HG03139 (cell line): ENCODE data around the gene ACAA1.

Source experiments
- ATAC-seq: cut with Tn5 transposase; IDR thresholded peaks from one replicate; pipeline ENCODE4 v1.9.1; 2021; ENCODE audit not compliant: unreplicated experiment

Gene ACAA1

DNA sequence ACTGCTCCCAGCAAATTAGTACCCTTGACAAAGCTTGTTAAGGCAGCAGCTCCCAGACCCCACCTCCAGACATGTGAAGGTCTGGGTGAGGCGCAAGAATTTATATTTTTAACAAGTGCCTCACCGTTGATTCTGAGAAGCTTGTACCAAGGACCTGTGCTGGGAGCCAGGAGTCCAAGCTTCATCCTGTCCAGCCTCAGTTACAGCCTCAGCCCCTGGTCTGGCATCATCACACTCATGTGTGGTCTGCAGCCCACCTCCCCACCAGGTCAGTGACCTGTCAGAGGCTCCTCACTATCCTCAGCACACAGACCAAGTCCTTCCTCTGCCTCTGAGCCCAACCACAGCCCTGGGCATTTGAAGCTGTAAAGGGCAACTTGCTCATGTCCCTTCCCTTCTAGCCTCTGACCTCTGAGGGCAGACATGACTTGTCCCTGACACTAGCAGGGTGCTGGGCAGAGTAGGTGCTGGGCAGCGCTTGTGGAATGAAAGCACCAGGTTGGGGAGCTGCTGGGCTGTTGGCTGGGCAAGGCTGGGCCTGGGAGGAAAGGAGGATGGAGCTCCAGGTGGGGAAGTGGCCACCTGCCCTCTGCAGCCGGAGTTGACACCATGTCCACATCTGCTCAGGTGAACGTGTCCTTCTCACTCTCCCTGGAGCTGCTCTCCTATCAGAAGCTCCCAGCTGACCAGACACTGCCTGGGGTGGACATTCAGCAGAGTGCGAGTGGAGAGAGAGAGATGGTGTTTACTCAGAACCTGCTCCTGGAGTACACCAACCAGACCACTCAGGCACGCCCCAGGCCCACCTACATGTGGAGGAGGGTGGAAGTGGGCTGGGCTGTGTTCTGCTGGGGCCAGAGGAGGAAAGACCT, 16.9 kb downstream of the ACAA1 start:
- ATAC-seq: no peak

DNA sequence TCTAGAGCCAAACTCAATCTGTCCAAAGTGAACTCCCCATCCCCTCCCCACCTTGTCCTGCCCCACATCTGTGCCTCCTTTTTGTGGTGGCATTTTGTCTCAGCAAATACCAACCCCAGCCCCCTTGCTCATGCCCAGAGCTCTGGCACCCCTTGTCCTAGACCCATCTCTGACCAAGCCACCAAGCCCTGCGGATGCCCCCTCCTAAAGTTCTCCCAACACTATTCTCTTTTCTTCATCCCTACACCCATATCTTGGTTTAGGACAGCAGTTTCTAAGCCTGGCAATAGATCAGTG, 17.7 kb downstream of the ACAA1 start:
- no peak for ATAC-seq

DNA sequence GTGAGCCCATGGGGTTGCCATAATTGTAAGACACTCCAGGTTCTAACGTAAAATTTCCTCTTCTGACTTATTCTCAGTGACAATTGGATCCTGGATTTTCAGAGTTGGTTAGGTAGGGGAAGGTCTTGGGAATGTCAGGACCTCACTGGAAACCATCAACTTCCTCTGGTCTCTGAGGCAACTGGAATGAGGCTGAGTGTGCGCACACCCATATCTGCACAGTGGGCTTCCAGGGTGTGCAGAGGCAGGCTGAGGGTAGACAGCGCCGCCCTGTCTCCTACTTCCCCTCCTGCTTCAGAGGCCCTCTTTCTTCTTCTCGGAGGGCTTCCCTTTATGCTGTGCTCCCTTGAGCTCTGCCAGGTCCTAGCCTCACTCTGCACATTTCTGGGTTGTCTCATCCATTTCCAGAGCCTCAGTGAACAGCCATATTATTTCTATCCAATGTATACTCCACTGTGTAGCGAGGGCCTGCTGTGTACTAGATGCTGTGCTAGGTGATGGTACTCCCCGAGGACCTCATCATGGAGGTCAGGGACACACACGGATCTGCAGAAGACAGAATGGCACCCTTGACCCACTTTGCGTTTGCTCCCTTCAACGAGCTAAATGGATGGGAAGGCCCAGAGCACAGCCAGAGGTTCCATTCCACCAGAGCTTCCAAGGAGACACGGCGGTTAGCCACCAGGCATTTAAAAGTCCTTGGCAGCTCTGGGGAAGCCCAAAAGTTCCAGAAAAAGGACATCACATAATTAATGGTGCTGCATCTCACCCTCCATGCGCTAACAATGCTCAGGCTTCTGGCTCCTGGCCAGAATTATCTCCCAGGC, 18.3 kb downstream of the ACAA1 start:
- no peak for ATAC-seq

DNA sequence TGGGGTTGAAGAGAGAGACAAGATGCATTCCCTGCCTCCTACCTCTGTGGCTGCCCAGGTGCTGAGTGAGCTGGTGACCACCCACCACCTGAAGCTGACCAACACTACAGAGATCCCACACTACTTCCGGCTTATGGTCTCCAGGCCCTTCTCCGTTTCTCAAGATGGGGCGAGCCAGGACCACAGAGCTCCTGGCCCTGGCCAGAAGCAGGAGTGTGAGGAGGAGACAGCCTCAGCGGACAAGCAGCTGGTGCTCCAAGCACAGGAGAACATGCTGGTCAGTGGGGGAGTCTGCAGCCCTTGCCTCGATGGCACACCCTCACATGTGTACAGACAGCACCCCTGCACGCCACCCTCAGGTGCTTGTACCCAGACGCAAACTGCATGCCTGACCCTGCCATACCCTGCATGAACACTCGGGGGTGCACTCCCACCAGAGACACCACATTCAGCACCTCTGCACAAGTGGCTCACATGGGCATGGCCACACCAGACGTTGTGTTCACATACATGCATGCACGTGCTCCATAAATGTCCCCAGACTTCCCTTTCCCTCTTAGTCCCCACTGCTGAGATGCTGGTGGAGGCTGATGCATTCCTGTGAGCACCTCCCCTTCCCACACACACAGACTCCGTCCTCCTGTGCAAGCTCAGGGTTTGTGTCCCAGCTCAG, 19.0 kb downstream of the ACAA1 start:
- peak; percentile 53 for ATAC-seq

DNA sequence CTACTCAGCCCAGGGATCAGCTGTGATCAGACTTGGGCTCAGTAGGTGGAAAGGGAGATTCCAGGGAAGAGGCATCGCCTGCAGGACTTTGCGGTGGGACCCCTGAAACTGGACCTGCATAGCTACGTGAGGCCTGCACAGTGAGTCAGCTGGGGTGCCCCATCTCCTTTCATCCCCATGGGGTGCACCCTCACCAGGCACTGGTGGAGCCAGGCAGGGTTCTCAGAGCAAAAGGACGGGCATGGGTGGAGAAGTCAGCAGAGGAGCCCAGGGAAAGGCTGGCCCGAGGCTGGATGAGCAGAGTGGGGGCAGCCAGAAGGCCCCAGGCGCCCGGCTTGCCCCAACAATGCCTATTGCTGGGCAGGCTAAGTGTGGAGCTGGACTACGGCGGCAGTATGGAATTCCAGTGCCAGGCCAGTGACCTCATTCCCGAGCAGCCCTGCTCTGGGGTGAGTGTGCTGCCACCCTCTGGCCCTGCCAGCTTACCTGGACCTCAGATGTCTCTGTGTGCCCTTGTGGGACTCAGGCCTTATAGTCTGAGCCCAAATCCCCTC, 19.7 kb downstream of the ACAA1 start:
- no peak for ATAC-seq

DNA sequence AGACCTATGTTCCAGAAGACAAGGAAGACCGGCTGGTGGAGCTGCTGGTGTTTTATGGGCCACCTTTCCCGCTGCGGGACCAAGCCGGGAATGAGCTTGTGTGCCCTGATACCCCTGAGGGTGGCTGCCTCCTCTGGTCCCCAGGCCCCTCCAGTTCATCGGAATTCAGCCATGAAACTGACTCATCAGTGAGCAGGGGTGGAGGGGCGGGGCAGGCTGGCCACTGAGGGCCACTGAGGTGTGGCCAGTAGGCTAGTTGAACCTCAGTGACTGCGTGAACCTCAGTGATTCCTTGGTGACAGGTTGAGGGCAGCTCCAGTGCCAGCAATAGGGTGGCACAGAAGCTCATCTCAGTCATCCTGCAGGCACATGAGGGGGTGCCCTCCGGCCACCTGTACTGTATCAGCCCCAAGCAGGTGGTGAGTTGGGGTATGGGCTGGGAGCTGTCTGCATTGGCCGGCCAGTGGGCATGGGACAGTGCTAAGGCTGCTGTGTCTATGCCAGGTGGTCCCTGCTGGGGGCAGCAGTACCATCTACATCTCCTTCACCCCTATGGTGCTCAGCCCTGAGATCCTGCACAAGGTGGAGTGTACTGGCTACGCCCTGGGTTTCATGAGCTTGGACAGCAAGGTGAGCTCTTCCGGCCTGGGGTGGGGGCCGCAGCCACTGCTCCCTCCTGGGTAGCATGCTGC, 20.3 kb downstream of the ACAA1 start:
- no peak for ATAC-seq

DNA sequence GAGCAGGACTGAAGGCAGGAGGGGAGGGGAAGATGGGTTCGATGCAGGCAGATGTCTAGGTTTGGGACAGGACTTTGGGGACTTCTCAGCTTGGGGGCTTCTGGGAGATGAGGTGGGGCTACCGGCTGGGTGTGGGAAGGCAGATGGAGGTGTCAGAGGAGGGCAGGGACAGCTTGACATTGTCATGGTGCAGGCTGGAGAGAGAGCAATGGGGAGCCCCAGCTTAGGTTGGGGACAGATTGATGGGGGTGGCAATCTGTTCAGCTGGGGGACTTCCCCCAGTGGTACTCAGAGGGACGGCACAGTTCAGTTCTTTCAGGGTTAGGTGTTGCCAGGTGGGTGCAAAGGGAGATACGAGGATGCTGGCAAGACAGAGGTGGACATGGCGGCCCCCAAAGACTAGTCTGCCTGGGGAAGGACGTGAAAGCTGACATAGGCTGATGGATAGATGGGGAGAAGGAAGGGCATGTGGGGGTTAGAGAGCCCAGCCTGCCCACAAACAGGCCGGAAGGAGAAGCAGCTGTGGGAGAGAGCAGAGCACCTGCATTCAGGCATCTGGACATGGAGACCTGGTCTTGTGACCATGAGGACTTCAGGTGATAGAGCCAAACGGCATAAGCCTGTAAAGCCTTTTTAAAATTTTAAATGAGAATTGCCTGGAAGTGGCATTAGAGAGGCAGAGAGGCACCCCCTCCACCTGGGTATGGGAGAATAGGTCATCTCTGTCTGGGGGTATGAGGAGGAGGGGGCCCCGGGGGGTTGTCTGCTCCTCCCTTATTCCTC, 21.1 kb downstream of the ACAA1 start:
- no peak for ATAC-seq

DNA sequence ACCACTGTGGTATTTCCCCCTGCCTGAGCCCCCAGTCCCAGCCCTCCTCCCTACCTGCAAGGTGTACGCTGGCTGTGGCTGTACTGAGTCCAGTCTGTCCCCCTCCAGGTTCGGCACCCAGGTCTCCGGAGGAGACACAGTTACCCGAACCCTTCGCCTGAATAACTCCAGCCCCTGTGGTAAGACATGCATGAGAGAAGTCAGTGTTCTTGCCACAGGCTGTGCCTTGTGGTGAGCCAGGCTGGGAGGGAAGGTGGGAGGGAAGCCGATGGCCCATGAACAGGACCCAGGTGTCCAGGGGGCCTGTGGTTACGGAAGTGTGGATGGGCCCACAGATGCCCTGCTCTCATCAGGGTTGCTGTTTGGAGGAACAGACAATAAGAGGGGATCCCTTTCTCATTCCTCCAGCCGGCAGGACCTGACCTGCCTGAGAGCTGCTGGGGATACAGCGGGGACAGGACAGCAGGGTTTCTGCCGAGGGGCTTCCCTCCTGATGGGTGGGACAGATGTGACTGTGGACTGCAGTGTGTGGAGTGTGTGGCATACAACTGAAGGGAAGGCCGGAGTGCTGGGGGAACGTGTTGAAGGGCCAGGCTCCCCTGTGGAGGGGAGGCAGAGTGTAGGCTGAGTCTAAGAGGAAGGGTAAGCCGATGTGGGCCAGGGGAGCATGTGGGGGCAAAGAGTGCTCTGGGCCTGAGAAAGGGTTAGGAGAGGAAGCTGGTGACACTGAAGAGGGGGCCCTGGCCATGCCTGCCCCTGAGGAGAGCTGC, 21.9 kb downstream of the ACAA1 start:
- no peak for ATAC-seq

DNA sequence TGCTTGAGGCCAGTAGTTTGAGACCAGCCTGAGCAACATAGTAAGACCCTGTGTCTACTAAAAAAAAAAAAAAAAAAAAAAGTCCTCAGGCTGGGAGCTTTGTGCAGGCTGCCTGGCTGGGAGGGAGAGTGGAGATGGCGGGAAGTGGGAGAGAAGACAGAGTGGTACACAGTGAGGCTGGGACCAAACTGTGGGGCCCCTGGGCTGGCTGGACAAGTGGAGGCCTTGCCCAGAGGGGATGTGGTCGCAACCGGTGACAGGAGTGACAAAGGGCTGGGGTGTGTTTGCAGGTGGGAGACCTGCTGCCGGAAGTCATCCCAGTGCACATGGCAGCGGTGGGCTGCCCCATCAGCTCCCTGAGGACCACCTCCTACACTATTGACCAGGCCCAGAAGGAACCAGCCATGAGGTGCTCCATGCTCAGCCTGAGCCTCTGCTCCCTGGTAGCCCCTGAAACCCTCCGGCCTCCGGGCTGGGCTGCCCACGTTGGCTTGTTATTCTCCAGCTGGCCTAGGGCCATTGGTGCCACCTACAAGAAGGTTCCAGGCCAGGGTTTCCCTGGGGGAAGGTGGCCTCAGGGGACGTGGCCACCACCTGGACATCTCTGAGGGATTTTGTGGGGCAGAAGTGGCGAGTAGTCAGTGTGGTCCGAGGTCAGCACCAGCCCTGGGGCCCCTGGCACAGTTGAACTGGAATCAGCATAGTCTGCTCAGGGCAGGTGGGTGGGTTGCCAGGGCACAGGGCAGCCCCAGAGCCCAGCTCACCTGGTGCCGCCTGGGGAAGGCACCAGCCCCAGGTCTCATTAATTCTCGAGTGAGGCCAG, 22.7 kb downstream of the ACAA1 start:
- no peak for ATAC-seq

DNA sequence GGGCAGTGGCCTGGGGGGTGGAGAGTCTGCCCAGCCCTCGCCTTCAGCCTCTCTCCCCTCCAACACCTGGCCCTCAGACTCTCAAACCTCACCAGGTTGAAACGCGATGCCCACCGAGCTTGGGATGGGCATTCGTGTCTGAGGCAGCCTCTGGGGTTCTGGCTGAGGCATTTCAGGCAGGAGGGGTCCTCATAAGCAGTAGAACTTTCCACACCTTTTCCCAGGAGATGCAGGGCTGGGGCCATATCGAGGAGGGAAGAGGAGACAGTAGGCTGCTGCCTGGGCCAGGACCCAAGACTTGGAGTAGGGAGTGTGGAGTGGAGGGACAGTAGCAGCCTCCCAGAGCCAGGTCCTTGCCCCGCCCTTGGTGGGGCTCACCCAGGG, 24.6 kb downstream of the ACAA1 start:
- ATAC-seq: no peak

DNA sequence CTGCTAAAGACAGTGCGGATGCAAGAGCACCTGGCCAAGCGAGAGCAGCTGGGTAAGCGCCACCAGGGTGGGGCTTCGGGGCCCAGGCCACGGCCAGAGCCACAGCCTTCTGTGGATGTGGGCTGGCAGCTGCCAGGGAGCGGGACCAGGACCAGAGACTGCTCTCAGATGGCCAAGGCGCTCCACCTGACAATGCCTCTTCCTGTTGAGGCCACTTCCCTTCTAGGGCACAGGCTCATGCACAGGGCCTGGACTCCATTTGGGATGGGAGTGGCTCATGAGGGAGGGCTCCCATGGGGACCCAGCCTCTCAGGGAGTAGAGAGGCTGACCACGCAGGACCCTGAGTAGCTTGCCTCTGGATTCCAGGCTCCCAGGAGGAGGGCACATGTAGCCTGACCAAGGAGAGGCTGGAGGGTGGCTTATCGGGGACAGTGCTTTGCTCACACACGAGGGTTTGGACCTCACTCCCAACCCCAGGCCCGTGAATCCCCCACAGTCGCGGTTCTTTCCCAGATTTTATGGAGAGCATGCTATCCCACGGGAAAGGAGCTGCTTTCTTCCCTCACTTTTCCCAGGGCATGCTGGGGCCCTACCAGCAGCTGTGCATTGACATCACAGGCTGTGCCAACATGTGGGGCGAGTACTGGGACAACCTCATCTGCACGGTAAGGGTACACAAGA, 25.1 kb downstream of the ACAA1 start:
- ATAC-seq: no peak

DNA sequence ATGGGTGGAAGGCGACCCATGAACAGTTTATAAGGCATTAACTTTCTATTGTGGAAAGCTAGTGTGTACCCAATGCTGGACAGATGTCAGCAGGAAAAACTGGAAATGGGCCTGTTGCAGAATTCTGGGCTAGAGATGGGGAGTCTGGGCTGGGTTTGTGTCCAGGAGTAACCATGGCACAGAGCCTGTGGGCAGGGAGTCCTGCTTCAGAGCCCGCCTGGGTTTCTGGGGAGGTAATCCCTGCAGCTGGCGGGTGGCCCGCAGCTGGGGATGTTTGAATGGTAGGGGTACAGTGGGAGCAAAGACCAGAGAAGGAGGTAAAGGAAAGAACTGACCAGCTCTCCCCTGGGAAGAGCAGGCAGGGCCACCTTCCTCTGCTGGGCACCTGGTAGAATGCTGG, 25.7 kb downstream of the ACAA1 start:
- ATAC-seq: no peak

DNA sequence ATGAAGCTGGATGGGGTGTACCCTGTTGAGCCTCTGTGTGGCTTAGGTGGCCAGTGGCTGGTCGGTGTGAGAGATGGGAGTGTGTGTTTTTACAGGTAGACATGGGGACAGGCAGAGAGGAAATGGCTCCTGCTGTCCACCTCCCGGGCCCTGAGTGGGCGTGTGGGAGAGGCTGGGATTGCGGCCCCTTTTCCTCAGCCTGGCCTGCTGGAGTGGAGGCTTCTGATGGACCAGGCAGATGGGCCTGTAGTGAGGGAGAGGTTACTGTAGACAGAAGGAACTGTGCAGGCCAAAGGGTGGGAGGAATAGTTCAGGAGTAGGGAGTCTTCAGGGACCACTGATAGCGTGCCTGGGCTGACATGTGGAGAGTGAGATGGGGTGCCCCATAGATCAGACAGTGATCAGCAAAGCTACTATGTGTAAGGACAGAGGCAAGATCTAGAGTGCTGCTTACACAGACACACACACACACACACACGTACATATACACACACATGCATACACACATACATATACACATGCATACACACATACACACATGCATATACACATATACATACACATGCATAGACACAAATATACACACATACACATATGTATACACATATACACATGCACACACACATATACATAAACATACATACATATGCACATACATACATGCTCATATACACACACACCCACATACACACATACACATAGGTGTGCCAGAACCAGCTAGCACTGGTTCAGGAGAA, 26.4 kb downstream of the ACAA1 start:
- no peak for ATAC-seq

DNA sequence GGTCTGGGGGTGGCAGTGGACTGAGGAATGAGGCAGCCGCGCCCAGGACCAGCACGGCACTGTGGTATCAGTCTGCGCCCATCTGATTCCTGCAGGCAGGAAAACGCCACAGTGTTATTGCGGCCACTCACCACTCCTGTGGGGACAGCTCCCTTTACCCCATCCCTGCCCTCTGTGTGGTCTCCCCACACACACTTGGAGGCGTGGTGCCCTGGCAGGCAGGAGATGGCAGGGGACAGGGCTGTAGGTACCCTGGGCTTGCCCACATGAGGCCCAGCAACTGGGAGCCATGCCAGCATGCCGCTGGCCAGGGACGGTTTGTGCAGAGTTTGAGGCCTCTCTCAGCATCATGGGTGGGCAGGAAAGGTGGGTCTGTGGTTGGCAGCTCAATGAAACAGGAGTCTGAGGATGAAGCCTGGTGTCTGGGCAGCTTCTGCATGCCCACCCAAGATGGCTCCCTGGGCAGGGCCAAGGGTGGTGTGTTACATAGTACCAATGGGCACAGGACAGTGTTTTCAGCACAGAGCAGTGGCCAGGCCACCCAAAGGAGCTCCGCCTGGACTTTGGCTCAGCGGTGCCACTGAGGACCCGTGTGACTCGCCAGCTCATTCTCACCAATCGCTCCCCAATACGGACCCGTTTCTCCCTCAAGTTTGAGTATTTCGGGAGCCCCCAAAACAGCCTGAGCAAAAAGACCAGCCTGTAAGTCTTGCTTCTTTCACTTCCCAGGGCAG, 27.2 kb downstream of the ACAA1 start:
- no peak for ATAC-seq

DNA sequence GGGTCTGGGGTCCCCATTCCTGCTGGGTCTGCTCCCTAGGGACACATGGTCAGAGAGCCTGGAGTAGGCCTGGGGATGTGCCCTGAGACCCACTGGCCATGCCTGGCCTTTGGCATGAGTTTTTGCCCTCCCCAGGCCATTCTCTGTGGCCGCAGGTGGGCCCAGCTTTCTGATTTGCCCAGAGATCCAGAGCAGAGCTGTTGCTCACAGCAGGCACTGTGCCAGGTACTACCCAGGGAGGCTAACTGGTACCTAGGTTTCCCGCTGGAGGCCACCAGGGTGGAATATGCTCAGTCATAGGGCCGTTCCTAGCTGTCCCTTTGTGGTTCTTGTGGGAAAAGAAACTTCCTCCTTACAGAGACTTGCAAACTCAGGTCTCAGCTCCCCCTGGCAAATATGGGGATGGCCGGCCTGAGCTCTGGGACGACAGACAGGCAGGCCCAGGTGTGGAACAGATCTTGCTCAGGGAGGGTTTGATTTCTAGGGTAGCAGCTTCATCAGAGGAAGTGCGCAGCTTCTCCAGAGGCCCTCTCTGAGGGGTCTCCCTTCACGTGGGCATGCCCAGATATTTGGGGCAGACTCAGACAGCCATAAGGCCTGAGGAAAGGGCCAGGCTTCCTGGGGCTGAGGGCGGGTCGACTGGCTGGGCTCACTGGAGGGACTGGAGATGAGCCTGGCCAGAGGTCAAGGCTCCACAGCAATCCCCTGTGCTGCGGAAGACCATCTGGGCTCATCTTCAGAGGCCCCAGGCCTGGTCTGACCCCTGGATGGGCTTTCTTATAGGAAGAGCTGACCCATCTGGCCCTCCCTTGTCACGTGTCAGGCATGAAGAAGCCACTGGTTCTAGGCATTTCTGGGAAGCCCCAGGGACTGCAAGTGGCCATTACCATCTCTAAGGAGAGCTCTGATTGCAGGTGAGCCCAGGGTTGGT, 28.0 kb downstream of the ACAA1 start:
- no peak for ATAC-seq
